ENCODE measurements around the gene IFNA13. TPM values are rescaled to one million over a fixed set of nuclear protein-coding genes. Genes with fewer than 3 reads are reported as not detected.

Gene IFNA13
- polyA plus RNA-seq, 2 of the 4 experiments (the other 2 are of a cell fraction) = not detected

GRCh38 chr9:21383627-21384026 lies 15.8 kb upstream of the IFNA13 start:
- H3K4me3 ChIP-seq = no peak overlapping the region
- CTCF ChIA-PET = no interaction called here
- FAIRE-seq = no peak
- POLR2A ChIA-PET = no interaction called here
- DNase-seq (ENCODE audit: low read depth in 1 of 2, low spot score in 1 of 2) = no peak
- no peak for ATAC-seq
- H3K9me3 ChIP-seq = no peaks in the 10 kb centered on the region
- H3K27ac ChIP-seq = no peak overlapping the region
- WGBS (ENCODE audit: missing lambda C conversion rate) = 36% methylated on average over 4 of the region's 4 CpGs
- TF ChIP-seq SMC3 (IDR thresholded peaks at IDR 0.05) = no peak
- TF ChIP-seq HOXA7 (CRISPR knock-in tag; IDR thresholded peaks at IDR 0.05) = no peak
- TF ChIP-seq KDM1A (IDR thresholded peaks at IDR 0.05; ENCODE audit: low read depth) = no peak
- TF ChIP-seq EHF (CRISPR knock-in tag; IDR thresholded peaks at IDR 0.05) = no peak
- no peak for TF ChIP-seq ZNF302 (CRISPR knock-in tag; IDR thresholded peaks at IDR 0.05)
- no peak for TF ChIP-seq RFX5 (IDR thresholded peaks at IDR 0.05)
- H3K4me1 ChIP-seq = peaks cover 7% of the 10 kb centered on the region; the same call in 1 of the 3 replicates
- H3K4me2 ChIP-seq = no peak overlapping the region

- POLR2A ChIA-PET = no interaction called here
- ATAC-seq = peak; percentile 62 to 68
- peak in 1 of 2 experiments; percentile 46 for DNase-seq (ENCODE audit: low read depth in 1 of 2, low spot score in 1 of 2)
Measured at GRCh38 chr9:21381448-21382339, 13.8 kb upstream of the IFNA13 start.

More at GRCh38 chr9:21381448-21382339, 13.8 kb upstream of the IFNA13 start:
- H3K9me3 ChIP-seq = no peaks in the 10 kb centered on the region
- TF ChIP-seq CBX8 (IDR thresholded peaks at IDR 0.05) (no peak), PBX3 (IDR thresholded peaks at IDR 0.05) (no peak), NFE2L2 (conservative IDR thresholded peaks at IDR 0.05; ENCODE audit: low read length) (no peak), ZC3H11A (IDR thresholded peaks at IDR 0.05) (no peak), JUNB (IDR thresholded peaks at IDR 0.05) (no peak), PHF8 (IDR thresholded peaks at IDR 0.05; ENCODE audit: borderline replicate concordance, low read depth) (no peak), ATOH8 (CRISPR knock-in tag; IDR thresholded peaks at IDR 0.05; ENCODE audit: low read depth) (no peak), REST (IDR thresholded peaks at IDR 0.05) (no peak), HMGXB4 (CRISPR knock-in tag; IDR thresholded peaks at IDR 0.05; ENCODE audit: borderline replicate concordance) (no peak), CTCF (IDR thresholded peaks at IDR 0.05) (no peak), E2F6 (IDR thresholded peaks at IDR 0.05; ENCODE audit: borderline replicate concordance, low read depth) (no peak), RARB (CRISPR knock-in tag; IDR thresholded peaks at IDR 0.05) (no peak), EHF (CRISPR knock-in tag; IDR thresholded peaks at IDR 0.05) (no peak), TFCP2L1 (CRISPR knock-in tag; IDR thresholded peaks at IDR 0.05) (no peak), USF2 (IDR thresholded peaks at IDR 0.05) (no peak), FOXS1 (CRISPR knock-in tag; IDR thresholded peaks at IDR 0.05) (no peak), NPAS2 (CRISPR knock-in tag; IDR thresholded peaks at IDR 0.05; ENCODE audit: borderline replicate concordance) (no peak), ESRRA (IDR thresholded peaks at IDR 0.05; ENCODE audit: borderline replicate concordance, low read length) (no peak), EP300 (IDR thresholded peaks at IDR 0.05) (no peak), RFX5 (IDR thresholded peaks at IDR 0.05) (no peak)
- CTCF ChIA-PET = interaction anchor here (1.5 to 2.3 kb wide), 2 partner anchors 10 to 14 kb away, joined by 7 to 9 read pairs; no protein-coding TSS in a partner anchor
- 23% methylated on average over 5 of the region's 5 CpGs for WGBS (ENCODE audit: missing lambda C conversion rate)
- no peak overlapping the region for H3K4me3 ChIP-seq
- no peak for FAIRE-seq
- H3K27ac ChIP-seq = no peak overlapping the region
- H3K4me1 ChIP-seq = peaks cover 7% of the 10 kb centered on the region; the same call in 1 of the 3 replicates
- H3K4me2 ChIP-seq = peak overlapping the region; percentile 22; the same call in 2 of the 3 replicates

All from A549 (cell line).